Large intestine (tissue), 12 donors: ENCODE results near the gene SRPRA. TPM values are rescaled to one million over a fixed set of nuclear protein-coding genes. Genes with fewer than 3 reads are reported as not detected.
A peak's percentile ranks its signal among the peaks of the same experiment; 100 is the strongest.

Source experiments
- DNase-seq, 2 donors: peaks; one replicate each; pipeline versions ENCODE4 v3.0.0 to v3.0.0-alpha.2; 2013
- H3K27ac ChIP-seq: one replicate; pipeline ENCODE4 v1.5.1; 2013; ENCODE audit warnings: low read length
- H3K27me3 ChIP-seq: 2 replicates; pipeline ENCODE4 v1.6.1; 2013; ENCODE audit warnings: low read length; ENCODE audit not compliant: control insufficient read depth, insufficient read depth
- H3K36me3 ChIP-seq: 2 replicates; pipeline ENCODE4 v1.6.1; 2013; ENCODE audit warnings: low read length; ENCODE audit not compliant: control insufficient read depth, insufficient read depth
- H3K4me1 ChIP-seq: one replicate; pipeline ENCODE4 v1.6.1; 2013; ENCODE audit warnings: low read length; ENCODE audit not compliant: control insufficient read depth, insufficient read depth
- H3K4me3 ChIP-seq: one replicate; pipeline ENCODE4 v1.5.1; 2013; ENCODE audit warnings: low read length
- H3K9me3 ChIP-seq: one replicate; pipeline ENCODE4 v1.6.1; 2013; ENCODE audit warnings: mild to moderate bottlenecking, low read depth, low read length, moderate library complexity; ENCODE audit not compliant: control insufficient read depth
- WGBS: methylation state at CpG from one replicate; pipeline ENCODE4 v1.1.5; 2013; ENCODE audit warnings: low lambda C conversion rate; ENCODE audit not compliant: insufficient coverage; 5-methylcytosine and 5-hydroxymethylcytosine counted together
- long read RNA-seq, 11 donors: transcript quantifications; one replicate each; lab custom pipeline, GENCODE V29; 2026
- polyA plus RNA-seq: library from polyadenylated mRNA; unstranded; fragments of 120-200 nt; gene quantifications from one replicate; pipeline ENCODE4 v1.2.1, GENCODE V29; 2013

Gene SRPRA
- 74.8 TPM for polyA plus RNA-seq
- long read RNA-seq, donor 1, transcript SRPRA-201 (14 exons, 3,069 nt): major isoform, 6 of 6 reads
- long read RNA-seq, donor 1, partial matches to known transcripts: 0 of 6 reads
- long read RNA-seq, donor 1, other reads (novel, unspliced or antisense): 0 of 6 reads
- long read RNA-seq, donor 2, transcript SRPRA-201 (14 exons, 3,069 nt): major isoform, 7 of 25 reads
- long read RNA-seq, donor 2, partial matches to known transcripts: 15 of 25 reads
- long read RNA-seq, donor 2, other reads (novel, unspliced or antisense): 0 of 25 reads
- long read RNA-seq, donor 3: 0 reads
- long read RNA-seq, donor 4, partial matches to known transcripts: 0 of 3 reads
- long read RNA-seq, donor 4, other reads (novel, unspliced or antisense): 0 of 3 reads
- long read RNA-seq, donor 5, transcript SRPRA-201 (14 exons, 3,069 nt): major isoform, 10 of 17 reads
- long read RNA-seq, donor 5, partial matches to known transcripts: 6 of 17 reads
- long read RNA-seq, donor 5, other reads (novel, unspliced or antisense): 0 of 17 reads
- long read RNA-seq, donor 6, transcript SRPRA-201 (14 exons, 3,069 nt): major isoform, 12 of 41 reads
- long read RNA-seq, donor 6, partial matches to known transcripts: 28 of 41 reads
- long read RNA-seq, donor 6, other reads (novel, unspliced or antisense): 0 of 41 reads
- long read RNA-seq, donor 7, transcript SRPRA-201 (14 exons, 3,069 nt): major isoform, 5 of 8 reads
- long read RNA-seq, donor 7, partial matches to known transcripts: 0 of 8 reads
- long read RNA-seq, donor 7, other reads (novel, unspliced or antisense): 0 of 8 reads
- long read RNA-seq, donor 8, transcript SRPRA-201 (14 exons, 3,069 nt): major isoform, 11 of 42 reads
- long read RNA-seq, donor 8, partial matches to known transcripts: 17 of 42 reads
- long read RNA-seq, donor 8, other reads (novel, unspliced or antisense): 10 of 42 reads
- long read RNA-seq, donor 9, transcript SRPRA-201 (14 exons, 3,069 nt): major isoform, 16 of 37 reads
- long read RNA-seq, donor 9, partial matches to known transcripts: 20 of 37 reads
- long read RNA-seq, donor 9, other reads (novel, unspliced or antisense): 0 of 37 reads
- long read RNA-seq, donor 10, transcript SRPRA-201 (14 exons, 3,069 nt): major isoform, 13 of 14 reads
- long read RNA-seq, donor 10, partial matches to known transcripts: 0 of 14 reads
- long read RNA-seq, donor 10, other reads (novel, unspliced or antisense): 0 of 14 reads
- long read RNA-seq, donor 11, transcript SRPRA-201 (14 exons, 3,069 nt): major isoform, 11 of 21 reads
- long read RNA-seq, donor 11, partial matches to known transcripts: 8 of 21 reads
- long read RNA-seq, donor 11, other reads (novel, unspliced or antisense): 0 of 21 reads

- peaks cover 46% of the 10 kb centered on the region for H3K36me3 ChIP-seq
- H3K4me3 ChIP-seq: peak within 1 kb of the TSS; percentile 98
- DNase-seq: peak; percentile 99
- H3K4me1 ChIP-seq: peaks cover 12% of the 10 kb centered on the region
- peak within 1 kb of the TSS; percentile 87 for H3K27ac ChIP-seq
- no CpG with 5 or more reads among the region's 64 CpGs for WGBS
- H3K9me3 ChIP-seq: no peaks in the 10 kb centered on the region
- no peaks in the 10 kb centered on the region for H3K27me3 ChIP-seq
These were observed at the start of gene SRPRA, which contains the start of gene FOXRED1 for GRCh38 chr11:126268708-126269579. TSS of gene SRPRA (minus strand) at chr11:126268895. CDS start at chr11:126268804, 91 bp downstream. TSS of gene FOXRED1 (plus strand) at chr11:126269154. CDS start at chr11:126269207, 53 bp downstream.

DNA sequence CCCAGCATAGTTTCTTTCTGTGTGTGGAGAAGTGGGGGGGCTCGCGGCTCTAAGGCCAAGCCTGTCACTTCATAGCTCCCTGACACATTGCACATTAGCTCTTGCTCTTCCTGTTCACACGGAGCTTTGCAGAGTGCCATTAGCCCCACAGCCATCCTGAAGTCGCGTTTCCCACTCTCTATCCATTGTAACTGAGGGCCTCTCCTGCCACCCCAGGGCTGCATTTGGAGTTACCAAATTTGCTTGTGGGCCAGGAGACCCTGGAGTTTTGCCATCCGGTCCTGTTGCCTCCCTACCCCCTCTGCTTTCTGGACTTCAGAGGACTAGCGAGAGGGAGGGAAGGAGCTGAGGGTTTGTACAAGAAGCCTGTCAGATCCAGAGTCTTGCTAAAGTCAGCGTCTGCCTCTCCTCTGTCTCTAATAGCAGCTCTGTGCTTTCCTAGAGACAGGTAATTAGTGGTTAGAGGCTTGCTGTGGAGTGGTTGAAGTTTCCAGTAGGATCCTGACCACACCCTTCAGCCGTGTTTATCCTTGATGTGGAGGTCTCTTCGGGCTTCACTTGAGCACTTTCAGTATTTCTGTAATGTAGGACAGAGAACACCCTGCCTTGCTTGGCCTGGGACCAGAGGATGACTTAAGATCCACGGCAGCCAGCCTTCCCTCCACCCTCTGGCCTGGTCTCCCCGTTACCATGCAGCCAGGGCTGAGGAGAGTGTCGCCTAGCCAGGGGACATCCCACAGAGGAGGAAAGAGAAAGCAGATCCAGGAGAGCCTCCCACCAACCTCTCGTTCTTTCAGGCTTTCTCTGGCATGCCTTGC, 49.3 kb upstream of the SRPRA start:
- peaks cover 16% of the 10 kb centered on the region for H3K4me1 ChIP-seq
- H3K27ac ChIP-seq: peak overlapping the region; percentile 66
- WGBS: no CpG with 5 or more reads among the region's 14 CpGs
- no peaks in the 10 kb centered on the region for H3K9me3 ChIP-seq
- peak; percentile 31 to 43 for DNase-seq
- peaks cover 6% of the 10 kb centered on the region for H3K36me3 ChIP-seq
- H3K4me3 ChIP-seq: no peak overlapping the region
- H3K27me3 ChIP-seq: no peaks in the 10 kb centered on the region

- WGBS: no CpG with 5 or more reads among the region's 1 CpG
- no peaks in the 10 kb centered on the region for H3K27me3 ChIP-seq
- no peak overlapping the region for H3K4me3 ChIP-seq
- H3K9me3 ChIP-seq: no peaks in the 10 kb centered on the region
- peaks cover 6% of the 10 kb centered on the region for H3K36me3 ChIP-seq
- no peak for DNase-seq
- peak overlapping the region; percentile 66 for H3K27ac ChIP-seq
- peaks cover 16% of the 10 kb centered on the region for H3K4me1 ChIP-seq
These were observed 48.7 kb upstream of the SRPRA start for GRCh38 chr11:126317432-126317755.

- H3K9me3 ChIP-seq: no peaks in the 10 kb centered on the region
- no peak overlapping the region for H3K27ac ChIP-seq
- WGBS: no CpG with 5 or more reads among the region's 5 CpGs
- H3K27me3 ChIP-seq: no peaks in the 10 kb centered on the region
- no peak for DNase-seq
- peaks cover 11% of the 10 kb centered on the region for H3K4me1 ChIP-seq
- H3K36me3 ChIP-seq: peaks cover 15% of the 10 kb centered on the region
- no peak overlapping the region for H3K4me3 ChIP-seq
These were observed 45.1 kb upstream of the SRPRA start for GRCh38 chr11:126313826-126314225.

- H3K27me3 ChIP-seq: no peaks in the 10 kb centered on the region
- DNase-seq: peak in 1 of 2 donors; percentile 45
- H3K27ac ChIP-seq: no peak overlapping the region
- no peak overlapping the region for H3K4me3 ChIP-seq
- H3K4me1 ChIP-seq: peaks cover 7% of the 10 kb centered on the region
- H3K36me3 ChIP-seq: peaks cover 15% of the 10 kb centered on the region
- H3K9me3 ChIP-seq: no peaks in the 10 kb centered on the region
- no CpG with 5 or more reads among the region's 8 CpGs for WGBS
These were observed 44.3 kb upstream of the SRPRA start for GRCh38 chr11:126312961-126313360.

GRCh38 chr11:126311401-126312291, 43.0 kb upstream of the SRPRA start:
- Histone ChIP-seq H3K9me3 (no peaks in the 10 kb centered on the region), H3K4me3 (no peak overlapping the region), H3K4me1 (no peaks in the 10 kb centered on the region), H3K27ac (no peak overlapping the region), H3K36me3 (peaks cover 15% of the 10 kb centered on the region), H3K27me3 (no peaks in the 10 kb centered on the region)
- DNase-seq: no peak
- 88% methylated on average over 1 of the region's 14 CpGs for WGBS

DNA sequence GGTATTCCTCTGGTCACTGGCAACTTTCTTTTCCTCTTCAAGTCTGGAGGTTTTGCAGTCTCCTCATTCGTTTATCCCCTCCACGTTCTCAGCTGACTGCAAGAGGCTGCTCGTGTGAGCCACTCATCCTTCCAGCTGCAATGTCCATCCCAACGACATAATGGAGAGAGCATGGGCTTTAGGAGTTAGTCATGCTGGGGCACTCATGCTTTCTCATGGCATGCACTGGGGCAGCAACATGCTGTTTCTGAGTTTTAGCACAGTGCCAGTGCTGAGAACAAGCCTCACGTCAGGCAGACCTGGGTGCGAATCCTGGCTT, 42.3 kb upstream of the SRPRA start:
- Histone ChIP-seq H3K27me3 (no peaks in the 10 kb centered on the region), H3K36me3 (peaks cover 15% of the 10 kb centered on the region), H3K27ac (no peak overlapping the region), H3K4me3 (no peak overlapping the region), H3K4me1 (no peaks in the 10 kb centered on the region), H3K9me3 (no peaks in the 10 kb centered on the region)
- no CpG with 5 or more reads among the region's 6 CpGs for WGBS
- no peak for DNase-seq

DNA sequence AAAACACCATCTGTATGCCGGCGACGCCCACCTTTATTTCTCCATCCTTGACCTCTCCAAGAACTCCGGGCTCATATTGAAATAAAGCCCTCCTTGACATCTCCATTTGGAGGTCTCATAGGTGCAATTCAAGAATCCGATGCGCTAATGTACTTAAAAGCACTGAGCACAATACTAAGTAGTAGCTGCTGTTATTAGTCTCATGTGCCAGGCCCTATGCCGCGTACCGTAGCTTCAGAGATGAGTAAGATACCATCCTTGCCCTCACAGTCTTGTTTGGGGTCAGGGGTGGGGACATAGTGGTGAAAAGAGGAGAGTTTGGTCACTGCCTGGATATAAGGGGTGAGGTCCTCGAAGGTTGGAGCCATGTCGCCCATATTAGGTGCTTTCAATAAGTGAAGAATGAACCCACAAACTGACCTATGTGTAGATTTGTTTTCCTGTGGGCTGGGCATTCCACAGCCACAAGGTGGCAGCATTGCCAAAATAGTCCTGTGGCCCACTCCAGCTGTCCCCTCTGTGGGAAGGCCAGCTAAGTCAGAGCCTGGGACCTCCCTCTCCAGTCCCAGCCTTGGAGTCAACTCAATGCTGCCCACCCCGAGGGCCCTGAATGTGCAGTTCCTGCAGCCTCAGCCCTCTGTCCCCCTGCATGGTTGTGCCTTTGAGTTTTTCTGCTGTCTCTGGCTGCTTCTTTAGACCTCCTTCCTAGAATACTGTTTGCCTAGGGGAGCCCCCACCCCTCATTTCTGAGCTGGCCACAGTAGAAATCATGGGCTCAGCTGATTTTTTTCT, 41.7 kb upstream of the SRPRA start:
- no peaks in the 10 kb centered on the region for H3K27me3 ChIP-seq
- H3K36me3 ChIP-seq: peaks cover 15% of the 10 kb centered on the region
- peak; percentile 59 to 60 for DNase-seq
- WGBS: 90% methylated on average over 4 of the region's 12 CpGs
- H3K9me3 ChIP-seq: no peaks in the 10 kb centered on the region
- H3K4me3 ChIP-seq: no peak overlapping the region
- H3K4me1 ChIP-seq: no peaks in the 10 kb centered on the region
- H3K27ac ChIP-seq: no peak overlapping the region
